ENCODE data around the gene MTUS2.

Gene MTUS2

DNA sequence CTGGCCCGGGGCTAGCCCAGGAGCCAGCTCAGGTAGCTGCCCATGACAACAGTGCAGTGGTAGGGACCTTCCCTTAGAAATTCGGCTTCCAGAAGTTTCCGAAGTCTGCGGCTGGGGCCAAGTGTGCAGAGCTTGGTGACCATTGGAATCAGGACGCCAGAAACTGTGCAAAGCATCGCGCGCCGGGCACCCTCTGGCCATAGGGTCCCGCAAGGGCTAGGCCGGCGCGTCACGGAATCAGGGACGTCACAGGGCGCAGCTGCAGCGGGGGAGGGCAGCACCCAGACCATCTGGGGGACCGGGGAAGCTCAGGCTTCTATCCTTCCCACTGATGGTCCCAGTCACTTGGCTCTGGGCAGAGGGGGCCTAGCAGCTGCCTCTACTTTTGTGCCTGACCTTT is 219.1 kb downstream of the MTUS2 start:
- DNase-seq, result no peak

DNA sequence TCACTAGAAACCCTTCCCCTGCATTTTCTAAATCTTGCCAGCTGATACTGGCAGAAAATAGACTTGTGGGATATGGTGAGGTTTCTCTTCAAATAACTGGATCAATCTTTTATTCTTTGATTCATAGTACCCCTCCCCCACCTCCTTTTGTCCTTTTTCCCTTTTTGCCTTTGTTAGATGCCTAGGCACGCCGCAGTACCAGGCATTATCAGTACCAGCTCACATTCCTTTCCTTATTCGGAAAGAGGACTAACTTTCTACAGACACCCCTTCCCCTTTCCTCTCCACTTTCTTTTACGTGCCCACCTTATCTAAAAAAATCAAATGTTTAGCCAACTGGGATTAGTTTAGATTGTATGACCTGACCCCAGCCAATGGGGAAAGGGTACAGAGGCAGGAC is 226.4 kb downstream of the MTUS2 start:
- DNase-seq, result no peak

DNA sequence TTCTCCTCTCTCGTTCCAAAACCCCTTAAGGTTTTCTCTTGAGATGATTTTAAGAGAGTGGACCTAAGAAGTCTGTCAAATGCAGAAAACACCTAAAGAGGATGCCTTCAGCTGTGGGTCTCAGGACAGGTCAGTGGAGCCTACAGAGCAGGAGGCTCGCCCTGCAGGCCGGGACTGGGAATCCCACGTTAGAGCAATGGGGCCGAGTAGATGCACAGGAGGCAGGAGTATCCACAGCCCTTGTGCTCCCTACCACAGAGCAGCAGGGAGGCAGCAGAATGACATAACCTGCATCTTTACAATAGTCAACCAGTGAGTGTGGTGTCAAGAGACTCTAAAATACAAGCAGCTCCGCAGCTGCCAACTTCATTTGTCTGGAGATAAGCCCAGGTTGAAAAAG is 229.4 kb downstream of the MTUS2 start:
- no peak for DNase-seq

DNA sequence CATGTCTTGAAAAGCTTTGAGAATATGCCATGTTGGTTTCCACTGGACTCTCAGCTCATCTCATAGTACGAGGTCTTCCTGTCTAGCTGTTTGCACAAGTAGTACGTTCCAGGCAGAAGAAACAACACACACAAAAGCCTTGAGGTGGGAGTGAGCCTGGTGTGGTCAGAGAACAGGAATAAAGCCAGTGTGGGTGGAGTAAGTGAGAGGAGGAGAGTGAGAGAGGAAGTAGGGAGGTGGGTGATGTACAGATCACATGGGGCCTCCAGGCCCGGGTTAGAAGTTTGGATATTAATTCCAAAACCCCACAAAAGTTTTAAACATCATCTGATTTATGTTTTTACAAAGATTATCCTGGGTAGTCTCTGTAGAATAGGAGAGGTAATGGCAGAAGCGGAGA is 230.6 kb downstream of the MTUS2 start:
- DNase-seq, result no peak

DNA sequence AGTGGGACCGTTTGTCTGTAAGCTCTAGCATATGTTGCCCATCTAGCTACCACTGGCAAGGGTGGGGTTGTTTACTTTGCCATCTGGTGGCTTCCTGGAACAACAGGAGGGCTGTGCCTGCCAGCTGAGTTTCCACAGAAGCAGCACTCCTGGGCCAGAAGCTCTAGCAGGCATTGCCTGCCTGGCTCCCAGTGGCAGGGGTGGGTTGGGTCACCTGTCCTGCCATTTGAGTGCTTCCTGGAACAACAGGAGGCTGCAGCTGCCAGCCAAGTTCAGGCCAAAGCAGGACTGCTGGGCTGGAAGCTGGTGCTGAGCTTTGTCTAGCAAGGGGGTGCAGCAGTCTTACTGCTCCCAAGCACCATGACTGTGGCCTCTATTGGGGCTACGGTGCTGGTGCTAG is 239.7 kb downstream of the MTUS2 start:
- DNase-seq, result no peak

DNA sequence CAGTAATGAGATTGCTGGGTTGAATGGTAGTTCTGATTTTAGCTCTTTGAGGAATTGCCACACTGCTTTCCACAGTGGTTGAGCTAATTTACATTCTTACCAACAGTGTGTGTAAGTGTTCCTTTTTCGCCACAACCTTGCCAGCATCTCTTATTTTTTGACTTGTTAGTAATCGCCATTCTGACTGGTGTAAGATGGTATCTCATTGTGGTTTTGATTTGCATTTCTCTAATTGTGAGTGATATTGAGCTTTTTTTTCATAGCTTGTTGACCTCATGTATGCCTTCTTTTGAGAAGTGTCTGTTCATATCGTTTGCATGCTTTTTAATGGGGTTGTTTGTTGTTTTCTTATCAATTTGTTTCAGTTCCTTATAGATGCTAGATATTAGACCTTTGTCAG is 245.0 kb downstream of the MTUS2 start:
- DNase-seq, result no peak

DNA sequence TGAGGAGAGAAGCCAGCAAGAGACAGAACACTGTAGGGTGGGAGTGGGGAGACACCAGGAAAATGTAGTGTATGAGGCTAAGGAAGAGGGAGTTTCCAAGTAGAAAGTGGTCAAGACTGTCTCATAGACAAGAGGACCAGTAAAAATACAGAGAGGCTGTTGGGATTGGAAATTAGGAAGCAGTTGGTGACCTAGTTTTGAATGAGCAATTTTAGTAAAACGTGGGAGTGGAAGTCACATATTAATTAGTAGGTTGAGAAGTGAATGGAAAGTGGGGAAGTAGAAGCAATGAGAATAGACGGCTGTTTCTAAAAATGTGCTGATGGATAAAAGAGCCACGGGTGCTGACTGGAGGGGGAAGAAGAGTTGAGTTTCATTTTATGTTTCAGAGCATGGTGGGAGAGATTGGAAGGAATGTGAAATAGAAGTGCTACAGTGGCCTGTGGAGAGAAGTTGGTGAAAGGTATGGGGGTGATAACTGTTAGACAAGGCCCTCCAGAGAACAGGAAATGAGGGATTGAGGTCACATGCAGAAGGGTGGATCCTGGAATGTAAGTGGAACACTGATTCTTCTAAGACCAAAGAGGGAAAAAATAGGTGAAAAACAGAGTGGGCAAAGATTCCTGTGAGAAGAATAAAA is 247.3 kb downstream of the MTUS2 start:
- DNase-seq, result no peak

DNA sequence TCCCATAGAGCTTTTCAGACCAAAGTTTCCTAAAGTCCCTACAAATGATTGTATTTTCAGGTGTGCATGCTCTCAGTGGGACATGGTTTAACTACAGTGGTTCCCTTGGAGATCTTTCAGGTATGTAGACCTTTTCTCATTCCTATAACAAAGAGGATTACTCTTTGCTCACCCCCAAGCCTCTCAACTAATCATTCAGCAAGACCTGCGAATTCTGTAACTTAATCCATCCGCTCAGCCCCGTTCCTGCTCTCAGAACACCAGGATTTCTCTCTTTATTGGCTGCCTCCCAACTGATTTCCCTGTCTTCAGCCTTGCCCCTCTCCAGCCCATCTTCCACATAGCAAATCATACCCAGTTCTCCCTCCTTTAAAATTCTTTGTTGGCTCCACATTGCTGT is 253.6 kb downstream of the MTUS2 start:
- DNase-seq, result no peak

DNA sequence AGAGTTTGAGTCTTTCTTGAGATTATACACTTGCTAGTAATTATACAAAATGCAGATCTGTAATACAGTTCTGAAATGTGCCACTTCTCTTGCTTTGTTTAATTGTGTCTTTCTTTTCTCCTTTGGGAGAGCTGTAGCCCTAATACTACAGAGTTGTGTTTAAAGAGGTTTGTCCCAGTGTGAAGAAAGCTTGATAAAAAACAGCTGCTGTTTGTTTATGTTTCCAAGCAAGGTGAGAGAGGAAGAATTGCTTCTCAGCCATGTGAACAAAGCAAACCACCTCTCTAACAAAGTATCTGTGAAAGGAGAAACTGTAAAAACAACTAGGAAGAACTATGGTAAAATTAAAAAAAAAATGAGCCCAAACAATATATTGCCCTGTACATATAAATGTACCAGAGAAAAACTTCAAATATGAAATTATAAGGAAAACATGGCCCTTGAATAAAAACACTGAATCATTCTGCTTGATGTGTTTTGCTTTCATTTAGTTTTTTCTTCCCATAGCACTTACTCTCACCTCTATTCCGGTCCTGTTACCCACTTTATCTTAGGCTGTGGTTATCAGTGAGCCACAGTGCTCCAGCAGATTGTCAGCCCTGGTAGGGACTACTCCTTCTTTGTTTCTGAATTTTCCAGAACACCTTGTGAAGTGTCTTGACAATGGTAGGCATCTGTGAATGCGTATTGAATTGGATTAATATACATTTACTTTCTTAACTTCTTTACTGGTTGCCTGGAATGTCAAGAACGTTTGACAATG is 257.1 kb downstream of the MTUS2 start:
- DNase-seq, result no peak

DNA sequence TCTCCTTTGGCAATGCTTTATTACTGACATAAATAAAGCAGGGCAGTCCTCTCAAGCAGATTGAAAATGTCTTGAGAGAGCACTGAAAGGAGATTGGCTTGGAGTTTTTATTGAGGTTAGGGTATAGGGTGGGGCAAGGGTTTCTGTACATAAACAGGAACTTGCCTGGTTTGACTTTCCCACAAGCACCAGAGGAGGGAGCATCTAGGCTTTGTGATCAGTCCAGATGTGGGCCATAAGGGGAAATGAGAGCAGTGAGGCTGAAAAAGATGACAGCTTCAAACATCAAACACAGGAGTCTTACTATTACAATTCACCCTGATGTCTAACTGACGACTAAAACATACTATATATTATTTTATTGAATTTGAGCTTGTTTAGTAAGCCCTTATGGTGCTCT is 260.9 kb downstream of the MTUS2 start:
- DNase-seq, result peak; percentile 45 to 64

DNA sequence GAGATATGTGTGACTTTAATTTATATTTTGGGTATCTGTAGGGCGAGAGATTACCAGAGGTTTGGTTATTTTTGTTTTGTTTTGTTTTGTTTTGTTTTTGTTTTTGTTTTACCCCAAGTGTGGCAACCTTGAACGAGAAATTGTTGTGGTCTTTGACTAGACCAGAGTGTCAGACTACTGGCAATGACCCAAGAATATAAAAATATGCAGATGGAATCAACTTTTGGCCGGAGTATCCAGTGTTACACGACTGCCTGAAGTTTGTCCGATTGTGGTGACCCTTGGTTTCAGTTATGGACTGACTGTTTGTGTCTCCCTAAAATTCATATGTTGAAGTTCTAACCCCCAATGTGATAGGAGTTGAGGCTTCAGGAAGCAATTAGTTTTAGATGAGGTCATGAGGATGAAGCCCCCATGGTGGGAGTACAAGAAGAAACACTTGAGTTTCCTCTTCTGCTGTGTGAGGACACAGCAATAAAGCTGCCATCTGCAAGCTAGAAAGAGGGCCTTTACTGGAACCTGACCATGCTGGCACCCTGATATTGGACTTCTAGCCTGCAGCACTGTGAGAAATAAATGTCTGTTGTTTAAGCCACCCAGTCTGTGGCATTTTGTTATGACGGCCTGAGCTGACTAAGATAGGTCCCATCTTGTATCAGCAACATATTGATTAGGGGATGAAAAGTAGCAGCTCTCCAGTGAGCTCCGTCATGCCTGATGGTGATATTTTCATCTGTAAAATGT is 261.7 kb downstream of the MTUS2 start:
- no peak for DNase-seq

DNA sequence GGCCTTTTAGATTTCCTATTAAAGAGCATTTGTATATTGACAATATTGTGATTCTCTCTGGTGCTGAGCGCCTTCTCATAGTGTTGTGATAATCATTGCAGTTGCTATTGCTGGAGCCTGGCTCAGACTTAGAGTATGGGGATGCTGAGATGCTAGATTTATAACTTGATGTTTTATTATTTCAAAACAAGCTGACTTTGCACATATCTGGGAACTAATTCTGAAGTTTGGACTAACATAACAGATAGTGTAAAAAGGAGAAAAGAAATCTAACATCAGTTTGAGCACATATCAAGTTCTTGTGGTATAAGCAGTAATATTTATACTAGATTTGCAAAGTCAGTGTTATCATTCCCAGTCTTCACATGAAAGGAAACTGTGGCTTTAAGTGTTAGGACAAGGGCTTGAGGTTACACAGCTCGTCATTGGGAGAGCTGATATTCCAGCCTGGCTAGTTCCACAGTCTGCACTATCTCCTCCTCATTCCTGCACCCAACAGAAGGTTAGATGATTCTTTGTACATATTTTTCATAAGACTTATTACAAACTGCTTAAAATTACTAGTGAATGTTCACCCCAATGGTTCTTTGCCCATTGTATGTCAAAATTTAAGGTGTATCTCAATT is 279.8 kb downstream of the MTUS2 start:
- DNase-seq, result no peak

DNA sequence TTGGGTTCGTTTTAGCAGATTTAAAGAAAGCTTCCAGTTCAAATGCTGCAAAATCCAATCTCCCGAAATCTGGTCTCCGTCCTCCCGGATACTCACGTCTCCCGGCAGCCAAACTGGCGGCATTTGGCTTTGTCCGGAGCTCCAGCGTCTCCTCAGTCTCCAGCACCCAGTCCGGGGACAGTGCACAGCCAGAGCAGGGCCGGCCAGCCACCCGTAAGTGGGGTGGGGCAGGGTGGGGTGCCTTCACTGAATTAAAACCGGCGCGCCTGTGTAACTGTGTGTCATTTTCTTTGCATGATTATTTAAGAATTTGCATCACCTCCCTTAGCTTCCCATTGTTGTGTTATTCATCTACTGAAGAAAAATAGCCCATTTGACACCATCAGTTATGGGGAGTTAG is 280.6 kb downstream of the MTUS2 start:
- DNase-seq, result no peak

DNA sequence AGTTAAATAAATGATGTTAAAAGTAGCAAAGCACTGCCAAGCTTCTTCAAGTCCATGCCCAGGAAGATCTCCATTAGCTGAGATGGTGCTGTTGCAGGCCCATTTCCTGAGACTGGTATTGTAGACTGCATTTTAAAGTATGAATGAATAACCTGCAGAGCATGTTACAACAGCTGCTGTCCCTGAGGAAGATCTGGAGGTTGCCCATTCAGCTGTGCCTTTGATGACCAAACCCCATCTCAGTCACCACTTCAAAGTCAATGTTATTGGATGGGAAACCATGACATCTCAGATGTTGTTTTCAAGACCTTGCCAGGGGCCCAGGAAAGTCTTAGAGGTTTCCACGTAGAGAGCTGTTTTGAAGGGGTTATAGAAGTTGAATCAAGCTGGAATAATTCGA is 281.3 kb downstream of the MTUS2 start:
- no peak for DNase-seq

DNA sequence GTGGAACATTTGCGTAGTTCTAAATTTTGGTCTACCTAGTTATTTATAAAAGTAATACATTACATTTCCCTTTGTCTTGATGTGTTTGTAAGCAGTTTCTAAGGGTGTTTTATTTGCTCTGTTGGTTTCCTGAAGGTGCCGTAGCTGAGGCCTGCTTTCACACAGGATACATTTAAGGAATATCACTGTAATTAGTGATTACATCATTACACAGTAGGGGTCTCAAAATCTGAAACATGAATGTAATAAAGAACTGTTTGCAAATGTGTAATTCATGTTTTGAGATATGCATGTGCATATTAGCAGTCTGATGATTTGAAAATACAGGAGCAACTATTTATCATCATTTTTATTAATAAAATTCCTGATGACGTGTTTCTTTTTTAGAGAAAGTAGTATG is 281.8 kb downstream of the MTUS2 start:
- no peak for DNase-seq

DNA sequence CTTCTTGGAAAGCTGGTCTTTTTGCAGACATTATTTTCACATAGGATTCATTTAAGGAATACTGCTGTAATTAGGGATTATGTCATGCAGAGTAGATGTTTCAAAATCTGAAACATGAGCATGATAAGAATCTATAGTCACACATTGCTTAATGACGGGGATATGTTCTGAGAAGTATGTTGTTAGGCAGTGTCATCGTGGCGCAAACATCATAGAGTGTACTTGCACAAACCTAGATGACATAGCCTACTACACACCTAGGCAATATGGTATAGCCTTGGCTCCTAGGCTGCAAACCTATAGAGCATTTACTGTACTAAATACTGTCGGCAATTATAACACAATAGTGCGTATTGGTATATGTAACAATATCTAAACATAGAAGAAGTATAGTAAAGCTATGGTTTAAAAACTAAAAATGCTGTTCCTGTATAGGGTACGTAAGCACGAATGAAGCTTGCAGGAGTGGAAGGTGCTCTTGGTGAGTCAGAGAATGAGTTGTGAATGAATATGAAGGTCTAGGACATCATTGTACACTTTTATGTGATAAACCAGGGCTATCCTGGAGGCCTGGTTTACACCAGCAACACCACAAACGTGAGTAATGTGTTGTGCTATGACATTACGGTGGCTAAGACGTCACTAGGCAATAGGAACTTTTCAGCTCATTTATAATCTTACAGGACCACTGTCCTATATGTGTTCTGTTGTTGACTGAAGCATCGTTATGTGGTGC is 283.1 kb downstream of the MTUS2 start:
- no peak for DNase-seq

DNA sequence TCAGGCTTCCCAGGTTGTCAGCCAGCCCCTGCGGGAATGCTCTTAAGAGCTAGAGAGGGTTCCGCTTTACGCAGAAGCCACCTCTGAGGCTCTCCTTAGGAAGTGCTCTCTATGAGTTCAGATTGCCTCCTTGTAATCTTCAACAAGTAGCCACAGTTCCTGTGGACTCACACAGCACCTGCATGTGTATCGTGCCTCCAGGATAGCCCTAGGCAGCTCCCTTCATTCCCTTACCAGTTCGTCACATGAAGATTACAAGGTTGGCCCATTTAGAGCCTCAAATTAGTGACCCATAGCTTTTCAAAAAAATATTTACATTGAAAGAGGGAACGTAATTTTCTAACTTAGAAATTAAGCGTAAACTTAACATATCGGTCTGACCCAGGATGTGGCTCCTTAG is 284.3 kb downstream of the MTUS2 start:
- DNase-seq, result no peak

DNA sequence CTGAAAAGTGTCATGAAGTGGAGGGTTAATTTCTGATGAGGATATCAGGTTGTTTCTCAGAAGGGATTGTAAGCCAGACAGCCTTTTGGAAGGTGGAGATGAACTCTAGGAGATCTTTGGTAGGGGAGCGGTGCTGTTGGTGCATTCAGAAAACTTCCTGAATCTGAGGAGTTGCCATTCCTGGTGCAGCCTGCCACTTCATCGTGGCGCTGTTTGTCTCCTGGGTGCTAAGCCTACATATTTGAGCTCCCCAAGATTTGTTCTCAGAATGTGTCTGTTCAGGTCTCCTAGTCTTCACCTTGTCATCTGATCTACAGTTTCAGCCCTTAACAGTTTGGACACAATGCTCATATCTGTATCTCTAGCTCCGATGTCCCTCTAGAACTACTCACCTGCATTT is 285.6 kb downstream of the MTUS2 start:
- DNase-seq, result no peak

DNA sequence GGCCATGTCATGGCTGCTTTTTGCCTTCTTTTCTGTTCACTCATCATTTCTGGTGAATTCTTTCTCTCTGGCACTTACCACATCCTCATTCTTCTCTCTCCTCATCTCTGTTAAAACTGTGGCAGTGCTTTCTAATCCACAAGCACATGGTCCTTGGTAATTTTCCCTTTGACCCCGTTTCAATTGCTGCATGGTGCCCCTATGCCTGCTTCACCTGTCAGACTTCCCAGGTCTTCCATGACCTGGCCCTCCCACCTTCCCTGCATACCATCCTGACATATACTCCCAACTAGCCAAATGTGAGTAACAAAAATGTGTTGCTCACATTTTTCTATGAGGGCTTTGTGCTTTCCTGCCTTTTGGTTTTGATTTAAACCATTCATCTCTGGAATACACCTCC is 286.5 kb downstream of the MTUS2 start:
- DNase-seq, result no peak

DNA sequence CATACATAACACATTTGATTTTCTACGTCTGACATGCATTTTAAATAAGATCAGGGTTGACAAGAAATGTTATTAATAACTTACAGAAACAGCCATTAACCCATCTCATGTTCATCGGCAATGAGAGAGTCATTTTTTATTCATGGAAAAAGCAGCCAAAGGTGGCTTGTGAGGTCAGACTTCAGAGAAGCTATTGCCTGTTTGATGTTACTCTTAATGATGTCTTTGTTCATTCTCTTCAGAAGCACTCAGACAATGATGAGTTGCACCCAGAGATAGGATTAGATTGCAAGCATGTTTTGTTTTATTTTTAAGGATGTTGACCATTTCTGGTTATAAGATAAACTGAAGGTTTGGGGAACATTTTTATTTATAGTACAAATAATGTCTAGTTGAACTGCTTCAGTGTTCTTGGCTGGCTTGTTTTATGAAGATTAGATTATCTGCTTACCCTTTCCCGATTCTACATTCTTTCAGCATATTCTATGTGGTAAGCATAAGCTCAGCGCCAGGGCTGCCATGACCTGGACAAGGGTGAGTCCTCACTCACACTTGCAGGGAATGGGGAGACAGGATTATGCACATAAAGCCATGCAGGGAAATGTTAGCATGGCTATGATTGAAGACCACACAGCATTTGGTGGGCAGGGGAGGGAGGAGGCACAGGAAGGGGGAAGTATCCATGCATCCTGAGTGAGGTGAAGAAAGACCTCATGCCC is 288.1 kb downstream of the MTUS2 start:
- no peak for DNase-seq

DNA sequence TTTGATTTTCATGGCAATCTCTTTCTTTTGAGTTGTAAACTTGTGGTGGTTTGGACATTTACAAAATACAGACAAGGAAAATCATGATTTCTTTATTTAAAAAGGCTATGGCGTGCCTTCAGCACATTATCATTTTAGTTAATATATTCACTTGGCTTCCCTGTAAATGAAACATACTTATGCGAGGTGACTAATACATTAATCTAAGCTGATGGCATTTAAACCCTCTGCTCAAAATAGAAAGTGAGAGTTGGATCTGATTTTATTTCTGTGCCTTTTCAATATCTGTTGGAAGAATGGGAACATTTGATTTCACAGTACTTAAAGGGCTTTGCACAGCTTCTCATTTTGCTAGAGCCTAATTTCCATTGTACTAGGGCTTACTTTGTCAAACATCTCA is 289.8 kb downstream of the MTUS2 start:
- DNase-seq, result no peak

DNA sequence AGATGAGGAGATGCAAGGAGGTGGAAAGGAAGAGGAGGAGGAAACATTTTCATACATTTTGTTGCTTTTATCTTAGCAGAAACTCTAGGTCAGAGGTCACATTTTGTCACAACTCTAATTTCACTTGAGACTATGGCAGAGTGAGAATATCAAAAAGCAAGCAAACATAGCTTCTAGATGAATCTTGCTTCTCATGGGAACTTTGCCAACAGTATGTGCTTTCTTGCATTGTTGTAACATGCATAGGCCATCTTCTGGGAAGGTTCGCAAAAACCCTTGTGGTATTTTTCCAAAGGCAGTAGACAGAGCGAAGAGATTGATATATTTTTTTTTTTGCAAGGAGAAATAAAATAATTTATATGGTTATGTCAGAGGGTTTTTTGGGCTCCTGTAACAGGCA is 291.3 kb downstream of the MTUS2 start:
- DNase-seq, result no peak
